ENCODE data around the gene ARID5B.

DNA sequence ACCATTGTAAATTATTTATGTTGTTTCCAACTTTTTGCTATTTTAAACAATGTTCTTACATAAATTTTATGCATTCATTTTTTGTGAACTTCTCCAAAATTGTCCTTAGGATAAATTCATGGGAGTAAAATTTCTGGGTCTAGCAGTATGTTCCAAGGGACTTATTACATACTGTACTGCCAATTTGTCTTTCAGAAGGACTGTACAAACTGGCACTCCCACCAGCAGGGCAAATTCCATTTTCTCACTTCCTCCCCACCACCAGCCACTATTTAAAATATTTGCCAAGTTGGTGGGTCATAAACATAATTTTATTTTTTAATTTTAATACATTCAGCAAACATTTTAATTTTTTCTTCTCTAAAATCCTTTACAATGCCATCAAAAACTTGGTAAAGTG lies 13.7 kb upstream of the ARID5B start:
- TF ChIP-seq JUN (IDR thresholded peaks at IDR 0.05; ENCODE audit: borderline replicate concordance, insufficient read depth, insufficient read length, low read depth) (no peak), CTCF (IDR thresholded peaks at IDR 0.05; ENCODE audit: extremely low read depth in 1 of 2, insufficient read depth in 1 of 2, low read depth in 1 of 2, low read length in 2 of 2) (no peak), POLR2A (IDR thresholded peaks at IDR 0.05; ENCODE audit: low read depth, low read length) (no peak), EZH2 (IDR thresholded peaks at IDR 0.05; ENCODE audit: borderline replicate concordance, low read depth, low read length, severe bottlenecking) (no peak), POLR2AphosphoS5 (IDR thresholded peaks at IDR 0.05; ENCODE audit: insufficient read depth, low read depth, low read length) (no peak), FOS (IDR thresholded peaks at IDR 0.05; ENCODE audit: borderline replicate concordance, insufficient read depth, low read length) (no peak)

Measured in endothelial cell of umbilical vein (primary cell).